ENCODE measurements around the gene SLC22A23. TPM values are rescaled to one million over a fixed set of nuclear protein-coding genes. Genes with fewer than 3 reads are reported as not detected.

SLC22A23 gene
- total RNA-seq, 2 experiments from 2014 or later = 0.23 to 0.24 TPM

DNA sequence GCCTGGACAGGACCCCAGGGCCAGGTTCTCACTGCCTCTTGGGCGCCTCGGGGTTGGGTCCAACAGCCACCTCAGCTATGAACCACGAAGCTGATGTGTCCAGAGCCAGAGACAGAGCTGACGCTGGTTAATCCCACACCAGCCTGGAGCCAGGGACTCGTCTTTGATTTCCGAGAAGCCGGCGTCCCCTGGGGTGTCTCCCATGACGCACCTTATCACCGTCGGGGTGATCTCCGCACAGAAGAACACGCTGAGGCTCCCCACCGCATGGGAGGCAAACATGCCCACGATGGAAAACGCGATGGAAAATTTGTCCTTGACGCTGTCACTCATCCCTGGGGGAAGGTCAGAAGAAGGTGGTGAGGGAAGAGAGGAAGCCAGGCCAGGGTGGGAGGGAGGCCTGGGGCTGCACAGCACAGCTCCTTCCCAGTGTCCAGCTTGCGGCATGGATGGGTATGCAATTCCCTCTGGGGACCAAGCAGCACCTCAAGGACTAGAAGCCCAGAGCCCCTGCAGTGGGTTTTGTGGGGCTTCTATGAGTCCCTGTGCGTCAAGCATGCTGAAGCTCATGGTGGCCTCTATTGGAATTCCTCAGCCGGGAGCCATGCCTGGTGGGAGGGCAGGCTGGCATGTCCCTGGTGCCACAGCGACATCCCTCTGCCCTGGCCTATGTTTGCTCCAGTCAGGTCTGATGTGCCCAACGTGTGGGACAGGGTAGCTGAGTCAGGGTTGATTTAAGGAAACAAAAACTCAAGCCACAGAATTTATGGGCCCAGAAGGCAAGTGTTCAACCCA is 173.0 kb downstream of the SLC22A23 start:
- POLR2A ChIA-PET = no interaction called here
- no peak overlapping the region for H3K27ac Mint-ChIP-seq
- H3K9me3 Mint-ChIP-seq (ENCODE audit: insufficient read depth) = no peaks in the 10 kb centered on the region
- no peak for DNase-seq
- H3K27me3 Mint-ChIP-seq (ENCODE audit: low read depth) = no peaks in the 10 kb centered on the region
- H3K4me1 Mint-ChIP-seq (ENCODE audit: low read depth) = peaks cover 4% of the 10 kb centered on the region
- no peak overlapping the region for H3K4me3 Mint-ChIP-seq
- CTCF ChIA-PET = interaction anchor here (2.0 to 4.6 kb wide), 2 partner anchors 128 to 448 kb away, joined by 6 to 57 read pairs; no protein-coding TSS in a partner anchor
- no peak for ATAC-seq
- H3K36me3 Mint-ChIP-seq (ENCODE audit: low read depth) = no peaks in the 10 kb centered on the region

- ATAC-seq (no peak), DNase-seq (no peak)
- CTCF ChIA-PET = interaction anchor here (2.0 to 4.6 kb wide), 2 partner anchors 128 to 449 kb away, joined by 6 to 57 read pairs; no protein-coding TSS in a partner anchor
- Mint-ChIP-seq H3K4me3 (no peak overlapping the region), H3K36me3 (ENCODE audit: low read depth) (no peaks in the 10 kb centered on the region), H3K27ac (no peak overlapping the region), H3K27me3 (ENCODE audit: low read depth) (no peaks in the 10 kb centered on the region), H3K9me3 (ENCODE audit: insufficient read depth) (no peaks in the 10 kb centered on the region), H3K4me1 (ENCODE audit: low read depth) (peaks cover 4% of the 10 kb centered on the region)
- POLR2A ChIA-PET = no interaction called here
Measured at GRCh38 chr6:3283241-3283640, 173.6 kb downstream of the SLC22A23 start.

GRCh38 chr6:3282476-3283236 is 174.2 kb downstream of the SLC22A23 start:
- DNase-seq (no peak), ATAC-seq (no peak)
- no peaks in the 10 kb centered on the region for H3K9me3 Mint-ChIP-seq (ENCODE audit: insufficient read depth)
- no peak overlapping the region for H3K4me3 Mint-ChIP-seq
- no peaks in the 10 kb centered on the region for H3K36me3 Mint-ChIP-seq (ENCODE audit: low read depth)
- H3K4me1 Mint-ChIP-seq (ENCODE audit: low read depth) = peaks cover 4% of the 10 kb centered on the region
- H3K27ac Mint-ChIP-seq = no peak overlapping the region
- no peaks in the 10 kb centered on the region for H3K27me3 Mint-ChIP-seq (ENCODE audit: low read depth)
- ChIA-PET POLR2A (interaction anchor here (0.6 kb wide), 1 partner anchor 244 kb away, joined by 3 read pairs; no protein-coding TSS in a partner anchor), CTCF (interaction anchor here (2.0 to 4.6 kb wide), 2 partner anchors 129 to 450 kb away, joined by 6 to 57 read pairs; no protein-coding TSS in a partner anchor)

GRCh38 chr6:3281631-3282475 is 175.0 kb downstream of the SLC22A23 start:
- POLR2A ChIA-PET = interaction anchor here (0.6 kb wide), 1 partner anchor 245 kb away, joined by 3 read pairs; no protein-coding TSS in a partner anchor
- no peak overlapping the region for H3K27ac Mint-ChIP-seq
- no peaks in the 10 kb centered on the region for H3K9me3 Mint-ChIP-seq (ENCODE audit: insufficient read depth)
- H3K36me3 Mint-ChIP-seq (ENCODE audit: low read depth) = no peaks in the 10 kb centered on the region
- CTCF ChIA-PET = interaction anchor here (2.0 to 4.6 kb wide), 2 partner anchors 130 to 450 kb away, joined by 6 to 57 read pairs; no protein-coding TSS in a partner anchor
- no peak for ATAC-seq
- no peaks in the 10 kb centered on the region for H3K27me3 Mint-ChIP-seq (ENCODE audit: low read depth)
- DNase-seq = no peak
- peaks cover 4% of the 10 kb centered on the region for H3K4me1 Mint-ChIP-seq (ENCODE audit: low read depth)
- no peak overlapping the region for H3K4me3 Mint-ChIP-seq

DNA sequence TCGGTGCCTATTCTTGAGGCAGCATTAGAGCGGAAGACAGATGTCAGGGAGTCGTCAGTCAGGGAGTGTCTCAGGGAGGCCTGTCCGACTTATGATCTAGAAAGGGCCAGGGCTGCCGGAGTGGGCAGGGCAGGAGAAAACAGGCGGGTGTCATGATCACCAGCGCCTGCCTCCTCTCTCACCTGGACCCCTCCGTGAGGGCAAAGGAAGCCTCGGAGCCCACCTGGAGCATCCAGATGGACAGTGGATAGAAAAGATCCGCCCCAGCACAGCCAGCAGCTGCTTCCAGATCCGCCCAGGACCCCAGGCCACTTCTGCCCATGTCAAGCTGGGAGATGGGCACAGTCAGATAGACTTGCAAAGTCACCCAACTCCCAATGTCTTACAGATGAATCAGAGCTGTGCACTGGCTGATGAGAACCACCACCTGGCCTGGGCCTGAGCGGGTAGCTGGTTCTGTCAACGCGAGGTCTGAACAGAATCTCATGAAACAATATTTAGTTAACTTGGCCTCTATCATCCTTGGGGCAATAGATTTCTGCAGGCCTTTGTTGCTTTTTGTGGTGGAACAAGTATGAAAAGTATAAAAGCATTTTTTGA is 175.9 kb downstream of the SLC22A23 start:
- no peaks in the 10 kb centered on the region for H3K36me3 Mint-ChIP-seq (ENCODE audit: low read depth)
- ChIA-PET POLR2A (no interaction called here), CTCF (interaction anchor here (4.6 kb wide), 1 partner anchor 451 kb away, joined by 57 read pairs; no protein-coding TSS in a partner anchor)
- H3K4me3 Mint-ChIP-seq = no peak overlapping the region
- H3K9me3 Mint-ChIP-seq (ENCODE audit: insufficient read depth) = no peaks in the 10 kb centered on the region
- no peak for ATAC-seq
- no peaks in the 10 kb centered on the region for H3K27me3 Mint-ChIP-seq (ENCODE audit: low read depth)
- DNase-seq = no peak
- H3K4me1 Mint-ChIP-seq (ENCODE audit: low read depth) = peaks cover 4% of the 10 kb centered on the region
- no peak overlapping the region for H3K27ac Mint-ChIP-seq

DNA sequence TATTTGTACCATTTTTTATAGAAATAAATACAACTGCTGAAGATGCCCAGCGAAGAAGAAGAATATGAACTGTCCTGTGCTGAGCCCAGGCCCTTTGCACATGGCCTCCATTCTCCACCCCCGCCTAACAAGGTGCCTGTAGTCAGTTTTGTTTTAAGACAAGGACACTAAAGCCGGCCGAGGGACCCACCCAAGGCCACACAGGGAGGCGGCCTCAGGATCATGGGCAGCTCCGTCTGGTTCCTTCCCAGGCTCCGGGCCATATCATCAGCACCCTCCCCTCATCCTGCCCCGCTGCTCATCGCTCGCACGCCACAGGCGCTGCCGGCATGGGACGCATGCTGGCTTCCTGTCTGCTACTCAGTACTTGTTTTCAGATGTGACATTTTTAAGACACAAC is 176.8 kb downstream of the SLC22A23 start:
- no peaks in the 10 kb centered on the region for H3K27me3 Mint-ChIP-seq (ENCODE audit: low read depth)
- ATAC-seq (no peak), DNase-seq (no peak)
- no peak overlapping the region for H3K4me3 Mint-ChIP-seq
- no peak overlapping the region for H3K27ac Mint-ChIP-seq
- H3K9me3 Mint-ChIP-seq (ENCODE audit: insufficient read depth) = no peaks in the 10 kb centered on the region
- no peaks in the 10 kb centered on the region for H3K36me3 Mint-ChIP-seq (ENCODE audit: low read depth)
- POLR2A ChIA-PET = no interaction called here
- CTCF ChIA-PET = interaction anchor here (0.7 to 4.6 kb wide), 12 partner anchors 10 to 698 kb away, joined by 3 to 57 read pairs (median 4); no protein-coding TSS in a partner anchor
- H3K4me1 Mint-ChIP-seq (ENCODE audit: low read depth) = peaks cover 4% of the 10 kb centered on the region

DNA sequence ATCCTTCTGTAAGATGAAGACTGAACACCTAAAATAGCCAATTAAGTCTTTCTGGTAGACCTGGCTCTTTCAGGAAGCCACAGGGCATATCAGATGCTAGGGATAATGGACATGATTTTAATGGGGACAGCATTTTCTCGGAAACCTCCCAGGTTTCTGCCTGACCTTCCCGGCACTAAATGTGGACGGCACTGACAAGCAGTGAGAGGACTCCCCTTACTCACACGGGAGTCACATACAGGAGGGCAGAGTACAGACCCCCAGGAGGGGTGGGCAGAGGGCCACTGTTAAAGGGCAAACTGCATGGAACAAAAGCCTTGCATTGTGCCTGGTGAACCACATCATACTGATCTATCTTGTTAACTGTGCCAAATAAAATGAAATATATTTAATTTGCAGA is 178.2 kb downstream of the SLC22A23 start:
- ChIA-PET POLR2A (no interaction called here), CTCF (no interaction called here)
- Mint-ChIP-seq H3K27me3 (ENCODE audit: low read depth) (no peaks in the 10 kb centered on the region), H3K4me1 (ENCODE audit: low read depth) (peaks cover 4% of the 10 kb centered on the region), H3K9me3 (ENCODE audit: insufficient read depth) (no peaks in the 10 kb centered on the region), H3K4me3 (no peak overlapping the region), H3K36me3 (ENCODE audit: low read depth) (no peaks in the 10 kb centered on the region), H3K27ac (no peak overlapping the region)
- no peak for DNase-seq
- ATAC-seq = no peak

DNA sequence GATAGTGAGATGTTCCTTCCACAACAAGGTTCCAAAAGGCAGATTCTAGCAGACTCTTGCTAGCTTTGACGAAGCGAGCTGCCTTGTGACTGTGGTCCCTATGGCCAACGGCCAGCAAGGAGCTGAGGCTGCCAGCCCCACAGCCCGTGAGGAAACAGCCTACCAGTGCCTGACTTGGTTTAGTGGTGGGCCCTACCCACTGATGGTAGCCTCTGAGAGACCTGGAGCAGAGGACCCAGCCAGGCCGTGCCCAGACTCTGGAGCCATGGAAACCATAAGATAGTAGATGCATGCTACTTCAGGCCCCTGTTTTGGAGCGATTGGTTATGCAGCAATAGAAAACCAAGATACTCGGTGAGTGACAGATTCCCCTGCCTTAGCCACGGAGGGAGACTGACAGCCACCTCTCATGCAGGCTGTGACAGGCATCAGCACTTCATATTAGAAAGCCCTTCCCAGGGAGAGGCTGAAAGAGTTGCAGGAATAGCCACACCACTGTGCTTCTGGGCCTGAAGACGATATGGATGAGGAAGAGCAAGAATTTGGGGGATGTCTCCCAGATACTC is 178.9 kb downstream of the SLC22A23 start:
- H3K36me3 Mint-ChIP-seq (ENCODE audit: low read depth) = peaks cover 3% of the 10 kb centered on the region
- H3K9me3 Mint-ChIP-seq (ENCODE audit: insufficient read depth) = no peaks in the 10 kb centered on the region
- H3K4me1 Mint-ChIP-seq (ENCODE audit: low read depth) = peaks cover 4% of the 10 kb centered on the region
- no peak for DNase-seq
- ATAC-seq = no peak
- no peak overlapping the region for H3K27ac Mint-ChIP-seq
- H3K4me3 Mint-ChIP-seq = no peak overlapping the region
- ChIA-PET CTCF (no interaction called here), POLR2A (no interaction called here)
- H3K27me3 Mint-ChIP-seq (ENCODE audit: low read depth) = no peaks in the 10 kb centered on the region

GRCh38 chr6:3277251-3277650 is 179.6 kb downstream of the SLC22A23 start:
- ATAC-seq (no peak), DNase-seq (no peak)
- Mint-ChIP-seq H3K27ac (no peak overlapping the region), H3K4me1 (ENCODE audit: low read depth) (peaks cover 4% of the 10 kb centered on the region), H3K9me3 (ENCODE audit: insufficient read depth) (no peaks in the 10 kb centered on the region), H3K27me3 (ENCODE audit: low read depth) (no peaks in the 10 kb centered on the region), H3K36me3 (ENCODE audit: low read depth) (peaks cover 4% of the 10 kb centered on the region), H3K4me3 (no peak overlapping the region)
- ChIA-PET CTCF (interaction anchor here (0.9 kb wide), 1 partner anchor 455 kb away, joined by 3 read pairs; no protein-coding TSS in a partner anchor), POLR2A (no interaction called here)

DNA sequence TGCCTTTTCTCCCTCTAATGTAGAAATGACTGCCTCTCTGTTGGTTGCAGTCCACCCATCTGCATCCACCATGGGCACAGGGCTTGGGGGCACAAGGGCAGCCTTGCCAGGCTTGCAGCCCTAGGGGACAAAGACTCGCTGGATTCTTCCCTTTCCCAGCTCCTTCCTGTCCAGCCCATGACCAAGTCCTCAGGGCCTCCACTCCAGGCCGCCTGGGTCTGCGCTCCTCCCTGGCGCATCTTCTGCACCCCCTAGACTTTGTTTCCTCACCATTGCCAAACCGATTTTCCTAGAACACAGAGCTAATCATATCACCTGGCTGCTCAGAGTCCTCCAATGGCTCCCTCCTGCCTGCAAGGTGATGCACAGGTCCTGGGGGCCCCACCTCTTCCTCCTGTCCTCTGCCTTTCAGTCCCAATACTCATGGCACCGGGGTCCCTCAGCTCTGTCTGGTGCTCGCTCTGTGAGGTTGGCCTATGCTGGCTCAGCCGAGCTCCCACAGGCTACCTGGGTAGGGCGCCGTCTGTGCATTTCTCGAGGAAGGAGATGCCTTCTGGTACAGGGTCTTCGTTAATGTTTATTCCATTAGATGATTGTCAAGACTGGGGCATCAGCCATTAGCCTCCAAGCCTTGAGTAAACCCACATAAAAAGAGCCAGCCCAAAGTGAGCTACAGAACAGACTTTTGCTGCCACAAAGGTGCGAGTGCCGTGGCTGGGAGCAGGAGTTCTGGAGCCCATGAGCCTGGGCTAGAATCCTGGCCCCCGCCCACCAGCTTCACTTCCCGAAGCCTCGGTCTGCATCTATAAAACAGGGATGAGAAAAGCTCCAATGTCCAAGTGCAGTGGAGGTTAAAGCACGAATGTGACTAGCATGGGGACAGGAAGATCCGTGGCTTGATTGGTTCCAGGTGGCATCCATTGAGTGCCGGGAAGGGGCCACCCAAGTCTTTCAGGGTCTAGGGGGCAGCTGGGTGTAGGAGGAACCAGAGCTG is 180.4 kb downstream of the SLC22A23 start:
- Mint-ChIP-seq H3K27me3 (ENCODE audit: low read depth) (no peaks in the 10 kb centered on the region), H3K4me1 (ENCODE audit: low read depth) (peaks cover 4% of the 10 kb centered on the region), H3K36me3 (ENCODE audit: low read depth) (peaks cover 10% of the 10 kb centered on the region), H3K4me3 (no peak overlapping the region), H3K9me3 (ENCODE audit: insufficient read depth) (no peaks in the 10 kb centered on the region), H3K27ac (no peak overlapping the region)
- CTCF ChIA-PET = interaction anchor here (0.9 kb wide), 1 partner anchor 456 kb away, joined by 3 read pairs; no protein-coding TSS in a partner anchor
- no peak for ATAC-seq
- no peak for DNase-seq
- POLR2A ChIA-PET = no interaction called here

Measured in activated CD8-positive, alpha-beta T cell treated with anti-CD3 and anti-CD28 coated beads, Interleukin-2, amount 10 ng/mL, durations not matched to agents 7 days and 5 days (primary cell).